NCI-H1436 (cell line): ENCODE data around the gene S1PR3.

Experiments used
- DNase-seq: peaks from one replicate; lab custom pipeline; 2025; lab: John Stamatoyannopoulos, UW

The S1PR3 gene

DNA sequence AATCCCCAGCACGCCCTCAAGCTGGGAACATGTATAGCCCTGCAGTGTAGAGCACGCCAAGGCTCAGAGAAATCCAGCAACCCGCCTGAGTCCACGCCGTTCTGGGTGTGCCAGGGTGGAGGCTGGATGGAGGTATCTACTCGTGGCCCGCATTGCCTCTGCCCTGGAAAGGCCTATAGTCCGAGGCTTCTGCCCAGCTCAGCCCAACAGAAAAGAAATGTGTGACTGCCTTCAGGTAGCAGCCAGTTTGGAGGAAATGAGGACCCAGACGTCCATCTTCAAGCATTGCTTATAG is 18.2 kb downstream of the S1PR3 start:
- DNase-seq: no peak

- no peak for DNase-seq
Measured at GRCh38 chr9:89010056-89010455, 18.8 kb downstream of the S1PR3 start.

- DNase-seq: no peak
Measured at GRCh38 chr9:89010526-89011111, 19.4 kb downstream of the S1PR3 start.

DNA sequence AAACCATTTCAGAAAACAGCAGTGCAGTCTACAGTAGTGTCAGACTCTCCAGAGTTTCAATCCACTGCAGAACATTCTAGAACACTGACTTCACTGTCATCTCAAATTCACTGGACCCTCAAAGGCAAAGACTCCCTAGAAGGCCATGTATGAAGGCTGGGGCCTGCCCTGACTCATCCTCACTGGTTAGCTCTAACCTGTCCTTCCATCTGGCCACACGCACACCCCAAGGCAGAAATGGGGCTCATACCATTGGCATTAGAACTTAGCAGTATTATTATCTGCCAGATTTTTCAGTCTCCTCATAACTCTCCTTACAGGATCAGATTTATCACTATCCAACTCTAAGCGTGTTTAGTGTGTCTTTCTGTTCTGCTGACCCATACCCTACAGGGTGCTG is 20.4 kb downstream of the S1PR3 start:
- DNase-seq: no peak

DNA sequence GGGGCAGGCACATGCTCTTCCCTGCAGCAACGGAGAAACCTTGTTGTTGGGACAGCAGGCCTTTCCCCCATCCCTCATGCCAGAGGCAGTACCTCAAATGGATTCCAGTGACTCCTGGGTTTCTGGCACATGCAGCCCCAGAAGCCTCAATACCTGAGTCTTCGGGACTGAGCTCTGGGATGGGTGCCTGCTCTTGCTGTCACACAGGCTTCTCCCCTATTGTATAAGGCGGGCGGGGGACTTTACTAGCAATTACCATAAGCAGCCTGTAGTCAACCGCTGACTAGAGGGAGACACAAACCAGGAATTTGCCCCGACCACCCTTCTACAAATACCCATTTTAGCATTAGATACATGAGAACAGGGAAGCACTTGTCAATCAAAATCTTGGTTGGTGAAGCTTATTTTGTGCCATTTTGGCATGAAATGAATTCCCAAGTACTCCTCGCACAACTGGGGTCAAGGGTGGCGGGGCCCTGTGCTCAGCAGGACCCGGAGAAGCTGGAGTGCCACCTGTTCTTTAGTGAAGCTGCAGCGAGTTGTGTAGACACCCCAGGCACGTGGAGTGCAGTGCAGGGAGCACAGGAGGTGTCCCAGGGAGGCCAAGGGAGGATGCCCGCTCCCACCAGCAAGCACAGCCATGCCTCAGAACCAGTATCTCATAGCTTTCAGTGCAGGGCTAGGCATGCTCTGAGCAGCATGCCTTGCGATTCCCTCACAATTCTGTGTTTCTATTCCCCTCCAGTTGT is 21.2 kb downstream of the S1PR3 start:
- no peak for DNase-seq

DNA sequence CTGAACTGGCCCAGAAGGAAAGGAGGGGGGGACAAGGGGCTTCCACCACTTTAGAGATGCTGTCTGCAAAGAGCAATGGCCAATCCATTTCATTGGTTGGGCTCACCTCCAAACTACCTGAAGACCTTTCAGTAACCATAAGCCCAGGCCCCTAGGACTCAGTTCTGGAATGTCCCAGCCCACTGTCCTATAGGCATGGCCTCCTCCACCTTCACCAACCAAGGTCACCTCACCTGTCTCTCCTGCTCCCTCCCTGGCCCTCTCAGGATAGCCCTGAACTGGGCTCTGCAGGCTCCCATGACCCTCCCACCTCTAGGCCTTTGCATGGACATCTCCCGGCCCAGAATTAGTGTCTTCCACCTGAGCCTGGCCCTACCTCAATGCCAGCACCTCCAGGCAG is 22.4 kb downstream of the S1PR3 start:
- DNase-seq: no peak

DNA sequence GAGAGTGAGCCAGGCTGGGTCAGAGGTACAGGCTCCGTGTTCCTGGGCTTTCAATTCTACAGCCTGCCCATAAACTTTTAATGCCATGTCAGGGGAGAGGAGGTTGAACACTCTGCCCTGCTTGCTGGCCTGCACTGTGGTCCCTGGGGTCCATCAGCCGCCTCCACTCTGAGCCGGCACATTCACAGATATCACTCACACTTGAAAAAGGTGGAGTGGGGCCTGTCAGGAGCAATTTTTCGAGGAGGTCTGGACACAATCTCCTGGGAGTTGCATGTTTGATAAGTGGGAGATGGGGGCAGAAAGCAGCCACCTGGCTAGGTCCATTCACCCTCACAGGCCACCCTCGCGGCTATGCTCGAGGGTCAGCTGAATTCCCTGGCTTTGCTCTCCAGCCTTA is 22.9 kb downstream of the S1PR3 start:
- DNase-seq: no peak

- no peak for DNase-seq
Measured at GRCh38 chr9:89015336-89015735, 24.1 kb downstream of the S1PR3 start.

- no peak for DNase-seq
Measured at GRCh38 chr9:89020754-89021153, 29.5 kb downstream of the S1PR3 start.

- DNase-seq: no peak
Measured at GRCh38 chr9:89021154-89021803, 30.0 kb downstream of the S1PR3 start.

DNA sequence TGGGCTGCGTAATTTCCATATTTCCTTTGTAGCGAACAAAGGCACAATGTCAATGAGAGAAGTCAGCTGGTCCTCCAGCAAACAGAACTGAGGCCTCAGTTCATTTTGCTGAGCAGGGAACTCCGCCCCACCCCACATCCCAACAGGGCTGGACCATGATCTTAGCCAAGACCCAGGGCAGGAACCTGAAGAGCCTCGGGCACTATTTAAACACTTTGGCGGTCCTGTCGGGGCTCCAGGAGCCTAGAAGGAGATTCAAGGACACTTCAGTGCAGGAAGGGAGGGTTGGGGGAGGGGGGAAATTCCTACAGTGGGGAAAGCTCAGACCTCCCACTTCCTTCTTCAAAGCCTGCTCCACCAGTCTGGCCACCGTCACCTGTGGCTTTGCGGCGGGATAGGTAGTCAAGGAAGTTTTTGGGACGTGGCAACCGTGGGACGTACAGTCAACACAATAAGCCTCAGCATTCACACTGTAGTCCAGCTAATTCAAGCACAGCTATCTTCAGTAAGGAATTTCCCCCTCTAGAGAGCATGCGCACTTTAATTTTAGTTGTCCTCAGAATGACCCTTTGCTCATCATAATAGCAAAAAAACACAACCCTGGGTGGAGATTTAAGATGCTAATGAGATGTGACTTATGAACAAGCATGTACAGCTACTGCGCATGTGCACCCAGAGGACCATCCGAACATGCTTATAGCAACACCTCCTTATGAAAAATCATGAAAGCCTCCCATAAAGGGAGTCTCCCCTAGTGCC is 30.9 kb downstream of the S1PR3 start:
- no peak for DNase-seq

DNA sequence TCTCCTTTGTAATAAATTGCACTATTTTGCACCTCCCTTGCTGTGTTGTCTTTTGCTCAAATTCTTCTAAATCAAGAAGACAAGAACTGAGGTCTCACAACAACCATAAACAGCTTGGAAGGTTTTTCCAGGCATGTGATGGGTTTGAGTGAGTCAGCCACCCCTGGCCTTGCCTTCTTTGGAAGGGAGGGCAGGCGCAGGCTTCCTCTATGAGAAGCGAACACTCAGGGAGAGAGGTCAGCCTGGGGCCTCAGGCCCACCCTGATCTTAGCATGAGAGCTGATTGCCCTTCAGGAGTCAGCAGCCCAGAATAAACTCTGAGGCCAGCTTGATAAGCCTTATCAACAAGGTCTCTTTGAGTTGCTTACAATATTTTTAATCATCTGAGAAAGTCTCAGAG is 31.6 kb downstream of the S1PR3 start:
- no peak for DNase-seq

DNA sequence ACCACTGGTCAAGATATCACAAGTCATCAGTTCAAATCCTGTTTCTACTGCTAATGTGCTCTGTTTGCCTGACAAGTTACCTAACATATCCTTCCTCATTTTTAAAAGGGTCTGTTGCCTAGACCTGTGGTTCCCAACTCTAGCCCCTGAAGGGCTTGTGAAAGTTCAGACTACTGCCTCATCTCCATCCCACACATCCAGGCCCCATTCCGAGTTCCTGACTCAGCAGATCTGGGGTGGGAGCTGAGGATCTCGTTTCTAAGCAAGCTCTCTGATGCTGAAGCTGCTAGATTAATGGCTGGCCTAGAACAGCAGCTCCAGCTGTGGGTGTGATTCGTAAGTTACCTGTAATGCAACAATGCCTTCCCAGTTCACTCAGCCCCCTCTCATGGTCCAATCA is 32.5 kb downstream of the S1PR3 start:
- no peak for DNase-seq

DNA sequence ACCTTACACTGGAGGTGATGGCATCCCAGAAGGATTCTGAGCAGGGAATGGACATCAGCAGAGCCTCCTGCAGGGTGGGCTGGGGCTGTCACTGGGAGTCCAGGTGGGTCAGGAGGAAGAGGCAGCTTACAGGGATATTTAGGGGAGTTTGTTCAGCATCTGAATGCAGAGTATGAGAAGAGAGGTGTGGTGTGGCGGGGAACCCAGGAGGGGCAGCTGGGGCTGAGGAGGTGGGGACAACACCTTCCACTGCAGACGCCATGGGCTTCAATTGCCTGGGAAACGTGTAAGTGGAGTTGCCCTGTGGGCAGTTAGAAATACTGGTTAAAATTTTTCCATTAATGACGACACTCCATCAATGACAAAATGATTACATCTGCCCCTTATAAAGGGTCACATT is 33.5 kb downstream of the S1PR3 start:
- DNase-seq: no peak

DNA sequence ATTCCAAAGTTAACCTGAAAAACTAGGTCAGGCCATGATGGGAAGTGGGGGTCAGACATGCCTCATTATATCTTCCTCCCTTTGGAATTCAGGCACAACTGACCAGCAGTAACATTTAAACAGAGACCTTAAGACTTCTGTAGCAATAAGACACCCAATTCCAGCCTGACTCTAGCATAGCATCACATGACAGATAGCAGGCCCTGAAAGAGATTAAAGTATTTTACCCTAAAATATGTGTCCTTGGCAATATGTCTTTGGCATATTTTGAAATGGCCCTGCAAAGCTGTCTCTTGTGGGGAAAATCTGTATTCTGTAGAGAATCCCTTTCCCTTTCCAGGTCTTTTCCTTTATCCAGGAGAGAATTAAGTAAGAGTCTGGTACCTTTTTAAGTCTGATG is 34.3 kb downstream of the S1PR3 start:
- no peak for DNase-seq

GRCh38 chr9:89026876-89027275 is 35.6 kb downstream of the S1PR3 start:
- DNase-seq: no peak

DNA sequence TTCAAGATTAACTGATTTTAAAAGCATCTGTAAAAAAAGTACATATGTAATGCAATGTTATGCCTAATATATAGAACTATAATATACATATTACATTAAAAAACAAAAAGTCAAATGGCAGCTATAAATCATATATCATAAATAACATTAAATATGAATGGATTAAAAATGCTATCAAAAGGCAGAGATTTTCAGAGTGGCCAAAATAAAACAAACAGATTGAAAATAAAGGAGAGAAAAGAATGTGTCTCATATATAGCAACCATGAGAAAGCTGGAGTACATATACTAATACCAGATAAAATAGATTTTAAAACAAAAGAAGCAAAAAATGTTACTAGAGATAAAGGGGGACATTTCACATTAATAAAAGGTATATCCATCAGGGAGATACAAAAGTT is 38.5 kb downstream of the S1PR3 start:
- no peak for DNase-seq

DNA sequence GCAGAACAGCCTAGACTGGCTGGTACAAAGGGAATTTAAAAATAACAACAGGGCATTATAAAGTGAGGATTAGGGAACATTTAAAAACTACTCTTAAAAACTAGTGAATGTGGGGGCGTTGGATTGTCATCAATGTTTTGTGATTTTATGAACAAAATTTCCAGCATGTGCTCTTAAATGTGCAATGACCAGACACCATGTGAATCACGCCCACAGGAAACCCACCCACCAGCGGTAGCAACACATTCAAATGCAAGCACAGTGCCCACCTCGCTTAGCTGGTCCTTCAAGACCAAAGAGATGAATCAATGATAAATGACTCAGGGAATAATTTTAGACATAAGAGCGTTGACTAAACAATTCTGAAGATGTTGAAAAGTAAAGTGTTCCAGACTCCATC is 40.9 kb downstream of the S1PR3 start:
- no peak for DNase-seq

- no peak for DNase-seq
Measured at GRCh38 chr9:89032661-89033060, 41.4 kb downstream of the S1PR3 start.

DNA sequence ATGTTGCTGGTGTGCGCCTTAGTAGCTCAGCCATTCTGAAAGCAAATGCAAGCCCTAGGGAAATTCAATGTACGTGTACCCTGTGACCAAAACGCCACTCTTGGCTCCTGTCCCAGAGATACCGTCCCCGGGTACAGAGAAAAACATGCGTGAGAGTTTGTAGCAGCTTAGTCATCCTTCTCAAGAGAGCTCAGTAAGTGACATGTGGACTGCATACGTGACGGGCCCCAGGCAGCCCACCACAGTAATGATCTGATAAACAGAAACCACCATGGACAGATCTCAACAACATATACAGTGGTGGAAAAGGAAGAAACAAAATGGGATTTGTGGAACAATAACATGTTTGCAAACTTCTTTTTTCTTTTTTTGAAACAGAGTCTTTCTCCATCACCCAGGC is 45.1 kb downstream of the S1PR3 start:
- no peak for DNase-seq

DNA sequence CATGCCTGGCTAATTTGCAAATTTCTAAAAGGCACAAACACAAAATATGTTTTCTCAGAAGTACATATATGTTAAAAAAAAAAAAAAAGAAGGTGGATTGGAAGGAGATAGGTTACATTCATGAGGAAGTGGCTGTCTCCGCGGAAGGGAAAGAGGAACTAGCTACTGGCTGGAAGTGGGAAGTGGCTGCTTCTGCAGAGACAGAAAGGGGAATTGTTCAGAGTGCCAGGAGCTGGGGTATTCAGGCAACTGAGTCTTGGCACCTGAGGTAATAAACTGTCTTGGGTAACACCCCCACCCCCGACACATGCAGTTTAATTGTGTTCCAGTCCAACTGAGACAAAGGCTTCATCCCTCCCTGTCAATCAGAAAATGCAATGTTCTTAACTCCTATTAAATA is 45.6 kb downstream of the S1PR3 start:
- no peak for DNase-seq

GRCh38 chr9:89037346-89037745 is 46.1 kb downstream of the S1PR3 start:
- DNase-seq: no peak

GRCh38 chr9:89037891-89038290 is 46.6 kb downstream of the S1PR3 start:
- DNase-seq: no peak
